K562 (cell line): ENCODE data around the gene THADA. TPM values are rescaled to one million over a fixed set of nuclear protein-coding genes. Genes with fewer than 3 reads are reported as not detected.

Source experiments
- ATAC-seq: fragments of 200-7000 bp; cut with Tn5 transposase; 3 replicates; pipeline ENCODE4 v1.9.1; 2020; ENCODE audit warnings: moderate library complexity
- BruUV-seq: library from RNA; stranded (reverse); fragments of 400-500 nt; replicated peaks from 2 replicates; lab custom pipeline; 2021; lab: Mats Ljungman, UMichigan
- CTCF ChIA-PET: fragments of 300-600 bp; formaldehyde crosslinking; extraction: SDS; loops from one replicate; lab custom pipeline; 2021; ENCODE audit warnings: low intra/inter-chr PET ratio; lab: Yijun Ruan, JAX
- POLR2A ChIA-PET: fragments of 300-600, 350-650 bp; sonication (Branson Sonifier 250); formaldehyde crosslinking; extraction: SDS; loops from one replicate; lab custom pipeline; 2021; ENCODE audit warnings: antibody characterized with exemption, inconsistent platforms; lab: Yijun Ruan, JAX
- DNase-seq, 4 experiments: peaks; one replicate each; pipeline versions ENCODE4 v3.0.0 to v3.0.0-alpha.2; 2011 to 2018; ENCODE audit warnings: low spot score in 3 of 4, mixed read lengths in 3 of 4; ENCODE audit errors: extremely low read depth in 1 of 4
- FAIRE-seq: peaks from 2 replicates; lab custom pipeline; 2011; peaks lifted over from hg19 to GRCh38; lab: Jason Lieb, UNC
- H2AFZ ChIP-seq: 2 replicates; pipeline ENCODE4 v1.6.0; 2011; ENCODE audit warnings: low read depth, low read length, control low read depth, inconsistent platforms
- H3K27ac ChIP-seq: fragments of 200-600 bp; 3 replicates; pipeline ENCODE4 v1.8.0; 2011; ENCODE audit warnings: low read depth, mild to moderate bottlenecking, control low read depth, inconsistent platforms, low read length, moderate library complexity, mixed read lengths; ENCODE audit errors: extremely low read depth
- H3K27me3 ChIP-seq, 2 experiments: fragments of 300-600 bp in 1 of 2; 2 replicates in 1 of 2; 3 replicates in 1 of 2; pipeline versions ENCODE4 v1.6.0 to v1.8.0; 2011; ENCODE audit warnings: inconsistent platforms in 2 of 2, low read length in 2 of 2, mild to moderate bottlenecking in 1 of 2, mixed read lengths in 1 of 2, moderate library complexity in 1 of 2; ENCODE audit not compliant: control insufficient read depth in 2 of 2, insufficient read depth in 2 of 2
- H3K36me3 ChIP-seq: fragments of 300-600 bp; 3 replicates; pipeline ENCODE4 v1.8.0; 2011; ENCODE audit warnings: mild to moderate bottlenecking, low read length, inconsistent platforms; ENCODE audit not compliant: control insufficient read depth, insufficient read depth
- H3K4me1 ChIP-seq, 2 experiments: fragments of 200-600 bp in 1 of 2; replicated peaks in 1 of 2; 2 replicates in 1 of 2; 3 replicates in 1 of 2; pipeline versions ENCODE4 v1.5.1 to v1.8.0; 2011; ENCODE audit warnings: inconsistent platforms in 2 of 2, low read length in 2 of 2, mild to moderate bottlenecking in 1 of 2, mixed read lengths in 1 of 2, moderate library complexity in 1 of 2; ENCODE audit not compliant: control insufficient read depth in 2 of 2, insufficient read depth in 2 of 2
- H3K4me2 ChIP-seq: 2 replicates; pipeline ENCODE4 v1.6.1; 2011; ENCODE audit warnings: low read length, control low read depth, inconsistent platforms, mixed read lengths; ENCODE audit not compliant: insufficient read depth
- H3K4me3 ChIP-seq: fragments of 200-600 bp; sonication (generic), shearing (Covaris generic); 2 replicates; pipeline ENCODE4 v1.5.1; 2016; ENCODE audit warnings: control low read depth, inconsistent platforms
- H3K79me2 ChIP-seq: fragments of 200-600 bp; 3 replicates; pipeline ENCODE4 v1.8.0; 2011; ENCODE audit warnings: low read length, inconsistent platforms; ENCODE audit not compliant: control insufficient read depth, insufficient read depth
- H3K9ac ChIP-seq, 2 experiments: 2 replicates each; pipeline versions ENCODE4 v1.6.0 to v1.6.1; 2011; ENCODE audit warnings: low read depth in 2 of 2, low read length in 2 of 2, control low read depth in 1 of 2, inconsistent platforms in 1 of 2, mild to moderate bottlenecking in 1 of 2, mixed read lengths in 1 of 2; ENCODE audit not compliant: insufficient read depth in 1 of 2
- H3K9me1 ChIP-seq: one replicate; pipeline ENCODE4 v1.6.0; 2011; ENCODE audit warnings: inconsistent platforms, mild to moderate bottlenecking, low read length, moderate library complexity; ENCODE audit not compliant: control insufficient read depth, insufficient read depth
- H3K9me3 ChIP-seq: replicated peaks from 2 replicates; pipeline ENCODE4 v1.5.1; 2011; ENCODE audit warnings: low read depth, low read length, inconsistent platforms; ENCODE audit not compliant: control insufficient read depth, insufficient read depth
- H4K20me1 ChIP-seq: replicated peaks from 2 replicates; pipeline ENCODE4 v1.6.1; 2011; ENCODE audit warnings: low read length, inconsistent platforms, mixed read lengths; ENCODE audit not compliant: control insufficient read depth, insufficient read depth
- ARNT ChIP-seq, 2 experiments: fragments of 450-650 bp; IDR thresholded peaks; 2 replicates each; pipeline ENCODE4 v1.6.1; 2016; ENCODE audit warnings: mild to moderate bottlenecking in 1 of 2
- CAMTA2 ChIP-seq: fragments of 250-450 bp; sonication (Bioruptor Pico); conservative IDR thresholded peaks from 2 replicates; pipeline ENCODE4 v1.5.1; 2022
- CHD4 ChIP-seq: fragments of 200-600 bp; sonication (generic); IDR thresholded peaks from 3 replicates; pipeline ENCODE4 v1.6.1; 2012; ENCODE audit warnings: low read depth, mild to moderate bottlenecking, mixed read lengths, low read length, inconsistent platforms; ENCODE audit not compliant: insufficient read depth, insufficient replicate concordance, poor library complexity, severe bottlenecking
- CTCFL ChIP-seq: IDR thresholded peaks from 2 replicates; pipeline ENCODE4 v1.6.1; 2011; ENCODE audit warnings: borderline replicate concordance, low read depth, mild to moderate bottlenecking, moderate library complexity, low read length; ENCODE audit not compliant: insufficient read depth, poor library complexity, severe bottlenecking
- CXXC5 ChIP-seq: fragments of 250-450 bp; sonication (Bioruptor Pico); IDR thresholded peaks from 2 replicates; pipeline ENCODE4 v1.8.0; 2022; ENCODE audit warnings: inconsistent platforms, mild to moderate bottlenecking, moderate library complexity
- RAD21 ChIP-seq, 2 experiments: fragments of 250-450 bp in 1 of 2; fragments of 450-650 bp in 1 of 2; sonication (Bioruptor Pico) in 1 of 2; formaldehyde crosslinking in 1 of 2; IDR thresholded peaks in 1 of 2; conservative IDR thresholded peaks in 1 of 2; 2 replicates each; pipeline versions ENCODE4 v1.4.0 to v1.8.0; 2020 to 2022; ENCODE audit warnings: mild to moderate bottlenecking in 2 of 2, moderate library complexity in 1 of 2
- SPI1 ChIP-seq: IDR thresholded peaks from 2 replicates; pipeline ENCODE4 v1.6.1; 2011; ENCODE audit warnings: low read depth, low read length, control low read depth, borderline replicate concordance
- ZEB2 ChIP-seq: fragments of 450-650 bp; IDR thresholded peaks from 2 replicates; pipeline ENCODE4 v1.6.1; 2016
- ZMIZ1 ChIP-seq, 2 experiments: fragments of 150-350 bp in 1 of 2; IDR thresholded peaks; 2 replicates each; pipeline ENCODE4 v1.6.1; 2012 to 2016; ENCODE audit warnings: low read depth in 2 of 2, low read length in 2 of 2, mild to moderate bottlenecking in 1 of 2, moderate library complexity in 1 of 2
- ZNF23 ChIP-seq: fragments of 250-450 bp; sonication (Bioruptor Pico); IDR thresholded peaks from 2 replicates; pipeline ENCODE4 v1.4.0; 2020; ENCODE audit warnings: mild to moderate bottlenecking
- ZNF518B ChIP-seq: fragments of 250-450 bp; sonication (Bioruptor Pico); IDR thresholded peaks from 2 replicates; pipeline ENCODE4 v1.5.0; 2021; ENCODE audit warnings: mild to moderate bottlenecking, moderate library complexity
- WGBS: fragments of 100-300 bp; shearing (Covaris generic); methylation state at CpG from one replicate; pipeline ENCODE4 v1.1.6; 2016; ENCODE audit warnings: low coverage, mixed read lengths; ENCODE audit not compliant: insufficient coverage; ENCODE audit errors: missing lambda C conversion rate; 5-methylcytosine and 5-hydroxymethylcytosine counted together
- in situ Hi-C: fragments of 300-500 bp; cut with MboI; formaldehyde crosslinking; loops from 4 replicates; pipeline ENCODE4 v1.15.0; 2018; ENCODE audit warnings: inconsistent platforms, mixed read lengths
- intact Hi-C: fragments of 100-400 bp; cut with micrococcal nuclease; formaldehyde crosslinking; loops from 2 replicates; pipeline ENCODE4 v1.14.2; 2022
- polyA plus RNA-seq, 8 experiments: library from polyadenylated mRNA; depleted of rRNA in 4 of 8; stranded (reverse) in 5 of 8; unstranded in 3 of 8; fragments of >200 nt; fragmentation: Nextera tagmentation in 2 of 8; fragmentation: Illumina TruSeq in 1 of 8; extraction: Ambion mirVana in 2 of 8; extraction: Trizol in 1 of 8; gene quantifications; 2 replicates each; pipeline versions ENCODE4 v1.2.1 to v1.2.3, GENCODE V29; 2011 to 2014; ENCODE audit warnings: inconsistent platforms in 1 of 8, missing spikeins in 1 of 8
- total RNA-seq, 7 experiments: library from RNA; depleted of rRNA in 6 of 7; stranded (reverse); fragments of >200 nt in 6 of 7; fragmentation: Illumina TruSeq in 2 of 7; extraction: Trizol in 2 of 7; gene quantifications; 2 replicates each; pipeline versions ENCODE4 v1.2.1 to v1.2.3, GENCODE V29; 2011 to 2021; ENCODE audit warnings: low replicate concordance in 1 of 7

The THADA gene
- total and polyA plus RNA-seq, 9 of the 15 experiments (the other 6 are each of a cell fraction or from before 2014, with no cell fraction given): 17.8 to 34.7 (median 31.9) TPM

GRCh38 chr2:43270461-43270860, 325.4 kb downstream of the THADA start:
- ChIA-PET CTCF (no interaction called here), POLR2A (no interaction called here)
- Histone ChIP-seq H4K20me1 (0 out of 2 replicates have a peak, but pooled peaks cover 3% of the 10 kb centered on the region), H3K9ac (no peak overlapping the region), H3K9me1 (no peaks in the 10 kb centered on the region), H3K79me2 (no peaks in the 10 kb centered on the region), H3K4me1 (peaks cover 10% of the 10 kb centered on the region in 2 experiments; a peak in 3 of 5 replicates), H3K27me3 (no peaks in the 10 kb centered on the region), H3K27ac (no peak overlapping the region), H3K36me3 (no peaks in the 10 kb centered on the region), H3K4me3 (no peak overlapping the region), H2AFZ (no peak overlapping the region), H3K4me2 (no peak overlapping the region), H3K9me3 (no peaks in the 10 kb centered on the region)
- DNase-seq: no peak
- no peak for ATAC-seq
- no TSS peak for BruUV-seq
- 62% methylated on average over 2 of the region's 2 CpGs for WGBS
- intact Hi-C loops: no loop called here
- in situ Hi-C loops: no loop called here
- FAIRE-seq: no peak
- TF ChIP-seq CXXC5 (CRISPR knock-in tag) (no peak), ARNT (IDR thresholded peaks at IDR 0.05) (no peak), CTCFL (no peak), ZEB2 (no peak), ZNF518B (CRISPR knock-in tag) (no peak), RAD21 (CRISPR knock-in tag; conservative IDR thresholded peaks at IDR 0.05 in 1 of 2, IDR thresholded peaks at IDR 0.05 in 1 of 2) (no peak), ZNF23 (CRISPR knock-in tag) (no peak), SPI1 (no peak), CHD4 (no peak), CAMTA2 (CRISPR knock-in tag) (no peak), ZMIZ1 (IDR thresholded peaks at IDR 0.05; ENCODE audit: low read depth in 2 of 2, low read length in 2 of 2) (no peak)
